ENCODE data around the gene HOOK2. TPM values are rescaled to one million over a fixed set of nuclear protein-coding genes. Genes with fewer than 3 reads are reported as not detected.

HOOK2 gene
- total and polyA plus RNA-seq, 2 of the 13 experiments (the other 11 are each of a cell fraction or from before 2014, with no cell fraction given), result 9.2 to 12.9 TPM

DNA sequence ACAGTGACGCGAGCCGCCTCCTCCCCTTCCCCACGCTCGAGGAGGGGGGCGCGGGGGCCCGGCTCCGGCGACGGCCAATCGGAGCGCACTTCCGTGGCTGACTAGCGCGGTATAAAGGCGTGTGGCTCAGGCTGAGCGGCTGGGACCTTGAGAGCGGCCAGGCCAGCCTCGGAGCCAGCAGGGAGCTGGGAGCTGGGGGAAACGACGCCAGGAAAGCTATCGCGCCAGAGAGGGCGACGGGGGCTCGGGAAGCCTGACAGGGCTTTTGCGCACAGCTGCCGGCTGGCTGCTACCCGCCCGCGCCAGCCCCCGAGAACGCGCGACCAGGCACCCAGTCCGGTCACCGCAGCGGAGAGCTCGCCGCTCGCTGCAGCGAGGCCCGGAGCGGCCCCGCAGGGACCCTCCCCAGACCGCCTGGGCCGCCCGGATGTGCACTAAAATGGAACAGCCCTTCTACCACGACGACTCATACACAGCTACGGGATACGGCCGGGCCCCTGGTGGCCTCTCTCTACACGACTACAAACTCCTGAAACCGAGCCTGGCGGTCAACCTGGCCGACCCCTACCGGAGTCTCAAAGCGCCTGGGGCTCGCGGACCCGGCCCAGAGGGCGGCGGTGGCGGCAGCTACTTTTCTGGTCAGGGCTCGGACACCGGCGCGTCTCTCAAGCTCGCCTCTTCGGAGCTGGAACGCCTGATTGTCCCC is 16.1 kb upstream of the HOOK2 start, which contains the start of gene JUNB (continued):
- TF ChIP-seq, protein P1, sequence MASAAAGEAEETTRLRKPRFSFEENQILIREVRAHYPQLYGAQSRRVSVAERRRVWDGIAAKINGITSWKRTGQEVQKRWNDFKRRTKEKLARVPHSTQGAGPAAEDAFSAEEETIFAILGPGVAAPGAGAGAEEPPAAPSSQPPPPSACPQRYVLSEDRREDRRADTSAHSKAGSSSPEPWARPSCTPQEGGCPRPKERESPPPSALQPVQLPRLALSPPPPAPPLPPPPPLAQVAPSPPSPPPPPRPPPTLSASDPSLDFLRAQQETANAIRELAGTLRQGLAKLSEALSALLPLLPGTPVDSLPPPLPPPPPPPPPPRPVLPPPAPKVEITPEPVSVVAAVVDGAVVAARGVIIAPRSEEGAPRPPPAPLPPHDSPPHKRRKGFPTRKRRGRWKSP (CRISPR knock-in tag; IDR thresholded peaks at IDR 0.05), result peak; percentile 87; the same call in 1 of the 2 replicates
- TF ChIP-seq, protein P2, sequence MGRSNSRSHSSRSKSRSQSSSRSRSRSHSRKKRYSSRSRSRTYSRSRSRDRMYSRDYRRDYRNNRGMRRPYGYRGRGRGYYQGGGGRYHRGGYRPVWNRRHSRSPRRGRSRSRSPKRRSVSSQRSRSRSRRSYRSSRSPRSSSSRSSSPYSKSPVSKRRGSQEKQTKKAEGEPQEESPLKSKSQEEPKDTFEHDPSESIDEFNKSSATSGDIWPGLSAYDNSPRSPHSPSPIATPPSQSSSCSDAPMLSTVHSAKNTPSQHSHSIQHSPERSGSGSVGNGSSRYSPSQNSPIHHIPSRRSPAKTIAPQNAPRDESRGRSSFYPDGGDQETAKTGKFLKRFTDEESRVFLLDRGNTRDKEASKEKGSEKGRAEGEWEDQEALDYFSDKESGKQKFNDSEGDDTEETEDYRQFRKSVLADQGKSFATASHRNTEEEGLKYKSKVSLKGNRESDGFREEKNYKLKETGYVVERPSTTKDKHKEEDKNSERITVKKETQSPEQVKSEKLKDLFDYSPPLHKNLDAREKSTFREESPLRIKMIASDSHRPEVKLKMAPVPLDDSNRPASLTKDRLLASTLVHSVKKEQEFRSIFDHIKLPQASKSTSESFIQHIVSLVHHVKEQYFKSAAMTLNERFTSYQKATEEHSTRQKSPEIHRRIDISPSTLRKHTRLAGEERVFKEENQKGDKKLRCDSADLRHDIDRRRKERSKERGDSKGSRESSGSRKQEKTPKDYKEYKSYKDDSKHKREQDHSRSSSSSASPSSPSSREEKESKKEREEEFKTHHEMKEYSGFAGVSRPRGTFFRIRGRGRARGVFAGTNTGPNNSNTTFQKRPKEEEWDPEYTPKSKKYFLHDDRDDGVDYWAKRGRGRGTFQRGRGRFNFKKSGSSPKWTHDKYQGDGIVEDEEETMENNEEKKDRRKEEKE (IDR thresholded peaks at IDR 0.05), result no peak
- no peak for TF ChIP-seq NFE2L1 (CRISPR knock-in tag; IDR thresholded peaks at IDR 0.05; ENCODE audit: borderline replicate concordance)
- TF ChIP-seq, protein P3, sequence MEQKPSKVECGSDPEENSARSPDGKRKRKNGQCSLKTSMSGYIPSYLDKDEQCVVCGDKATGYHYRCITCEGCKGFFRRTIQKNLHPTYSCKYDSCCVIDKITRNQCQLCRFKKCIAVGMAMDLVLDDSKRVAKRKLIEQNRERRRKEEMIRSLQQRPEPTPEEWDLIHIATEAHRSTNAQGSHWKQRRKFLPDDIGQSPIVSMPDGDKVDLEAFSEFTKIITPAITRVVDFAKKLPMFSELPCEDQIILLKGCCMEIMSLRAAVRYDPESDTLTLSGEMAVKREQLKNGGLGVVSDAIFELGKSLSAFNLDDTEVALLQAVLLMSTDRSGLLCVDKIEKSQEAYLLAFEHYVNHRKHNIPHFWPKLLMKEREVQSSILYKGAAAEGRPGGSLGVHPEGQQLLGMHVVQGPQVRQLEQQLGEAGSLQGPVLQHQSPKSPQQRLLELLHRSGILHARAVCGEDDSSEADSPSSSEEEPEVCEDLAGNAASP (CRISPR knock-in tag; IDR thresholded peaks at IDR 0.05; ENCODE audit: borderline replicate concordance), result peak; percentile 83
- TF ChIP-seq ELF3 (CRISPR knock-in tag; IDR thresholded peaks at IDR 0.05), result peak; percentile 86
- TF ChIP-seq, protein P4, sequence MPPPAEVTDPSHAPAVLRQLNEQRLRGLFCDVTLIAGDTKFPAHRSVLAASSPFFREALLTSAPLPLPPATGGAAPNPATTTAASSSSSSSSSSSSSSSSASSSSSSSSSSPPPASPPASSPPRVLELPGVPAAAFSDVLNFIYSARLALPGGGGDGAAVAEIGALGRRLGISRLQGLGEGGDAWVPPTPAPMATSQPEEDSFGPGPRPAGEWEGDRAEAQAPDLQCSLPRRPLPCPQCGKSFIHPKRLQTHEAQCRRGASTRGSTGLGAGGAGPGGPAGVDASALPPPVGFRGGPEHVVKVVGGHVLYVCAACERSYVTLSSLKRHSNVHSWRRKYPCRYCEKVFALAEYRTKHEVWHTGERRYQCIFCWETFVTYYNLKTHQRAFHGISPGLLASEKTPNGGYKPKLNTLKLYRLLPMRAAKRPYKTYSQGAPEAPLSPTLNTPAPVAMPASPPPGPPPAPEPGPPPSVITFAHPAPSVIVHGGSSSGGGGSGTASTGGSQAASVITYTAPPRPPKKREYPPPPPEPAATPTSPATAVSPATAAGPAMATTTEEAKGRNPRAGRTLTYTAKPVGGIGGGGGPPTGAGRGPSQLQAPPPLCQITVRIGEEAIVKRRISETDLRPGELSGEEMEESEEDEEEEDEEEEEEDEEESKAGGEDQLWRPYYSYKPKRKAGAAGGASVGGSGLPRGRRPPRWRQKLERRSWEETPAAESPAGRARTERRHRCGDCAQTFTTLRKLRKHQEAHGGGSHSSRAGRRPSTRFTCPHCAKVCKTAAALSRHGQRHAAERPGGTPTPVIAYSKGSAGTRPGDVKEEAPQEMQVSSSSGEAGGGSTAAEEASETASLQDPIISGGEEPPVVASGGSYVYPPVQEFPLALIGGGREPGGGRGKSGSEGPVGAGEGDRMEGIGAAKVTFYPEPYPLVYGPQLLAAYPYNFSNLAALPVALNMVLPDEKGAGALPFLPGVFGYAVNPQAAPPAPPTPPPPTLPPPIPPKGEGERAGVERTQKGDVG (CRISPR knock-in tag; IDR thresholded peaks at IDR 0.05; ENCODE audit: borderline replicate concordance), result no peak
- TF ChIP-seq YY1 (IDR thresholded peaks at IDR 0.05; ENCODE audit: insufficient read depth, insufficient replicate concordance, low read depth, low read length), result peak; percentile 48
- TF ChIP-seq, protein P5, sequence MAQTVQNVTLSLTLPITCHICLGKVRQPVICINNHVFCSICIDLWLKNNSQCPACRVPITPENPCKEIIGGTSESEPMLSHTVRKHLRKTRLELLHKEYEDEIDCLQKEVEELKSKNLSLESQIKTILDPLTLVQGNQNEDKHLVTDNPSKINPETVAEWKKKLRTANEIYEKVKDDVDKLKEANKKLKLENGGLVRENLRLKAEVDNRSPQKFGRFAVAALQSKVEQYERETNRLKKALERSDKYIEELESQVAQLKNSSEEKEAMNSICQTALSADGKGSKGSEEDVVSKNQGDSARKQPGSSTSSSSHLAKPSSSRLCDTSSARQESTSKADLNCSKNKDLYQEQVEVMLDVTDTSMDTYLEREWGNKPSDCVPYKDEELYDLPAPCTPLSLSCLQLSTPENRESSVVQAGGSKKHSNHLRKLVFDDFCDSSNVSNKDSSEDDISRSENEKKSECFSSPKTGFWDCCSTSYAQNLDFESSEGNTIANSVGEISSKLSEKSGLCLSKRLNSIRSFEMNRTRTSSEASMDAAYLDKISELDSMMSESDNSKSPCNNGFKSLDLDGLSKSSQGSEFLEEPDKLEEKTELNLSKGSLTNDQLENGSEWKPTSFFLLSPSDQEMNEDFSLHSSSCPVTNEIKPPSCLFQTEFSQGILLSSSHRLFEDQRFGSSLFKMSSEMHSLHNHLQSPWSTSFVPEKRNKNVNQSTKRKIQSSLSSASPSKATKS (CRISPR knock-in tag; IDR thresholded peaks at IDR 0.05), result no peak
- TF ChIP-seq XBP1 (CRISPR knock-in tag; IDR thresholded peaks at IDR 0.05), result no peak
- TF ChIP-seq, protein P6, sequence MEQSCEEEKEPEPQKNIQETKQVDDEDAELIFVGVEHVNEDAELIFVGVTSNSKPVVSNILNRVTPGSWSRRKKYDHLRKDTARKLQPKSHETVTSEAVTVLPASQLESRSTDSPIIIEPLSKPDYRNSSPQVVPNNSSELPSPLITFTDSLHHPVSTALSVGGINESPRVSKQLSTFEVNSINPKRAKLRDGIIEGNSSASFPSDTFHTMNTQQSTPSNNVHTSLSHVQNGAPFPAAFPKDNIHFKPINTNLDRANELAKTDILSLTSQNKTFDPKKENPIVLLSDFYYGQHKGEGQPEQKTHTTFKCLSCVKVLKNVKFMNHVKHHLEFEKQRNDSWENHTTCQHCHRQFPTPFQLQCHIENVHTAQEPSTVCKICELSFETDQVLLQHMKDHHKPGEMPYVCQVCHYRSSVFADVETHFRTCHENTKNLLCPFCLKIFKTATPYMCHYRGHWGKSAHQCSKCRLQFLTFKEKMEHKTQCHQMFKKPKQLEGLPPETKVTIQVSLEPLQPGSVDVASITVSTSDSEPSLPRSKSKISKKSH (CRISPR knock-in tag; IDR thresholded peaks at IDR 0.05; ENCODE audit: borderline replicate concordance), result peak; percentile 89
- peak; percentile 36; the same call in 1 of the 2 replicates for TF ChIP-seq NR2C2 (CRISPR knock-in tag; IDR thresholded peaks at IDR 0.05; ENCODE audit: borderline replicate concordance)
- TF ChIP-seq, protein P7, sequence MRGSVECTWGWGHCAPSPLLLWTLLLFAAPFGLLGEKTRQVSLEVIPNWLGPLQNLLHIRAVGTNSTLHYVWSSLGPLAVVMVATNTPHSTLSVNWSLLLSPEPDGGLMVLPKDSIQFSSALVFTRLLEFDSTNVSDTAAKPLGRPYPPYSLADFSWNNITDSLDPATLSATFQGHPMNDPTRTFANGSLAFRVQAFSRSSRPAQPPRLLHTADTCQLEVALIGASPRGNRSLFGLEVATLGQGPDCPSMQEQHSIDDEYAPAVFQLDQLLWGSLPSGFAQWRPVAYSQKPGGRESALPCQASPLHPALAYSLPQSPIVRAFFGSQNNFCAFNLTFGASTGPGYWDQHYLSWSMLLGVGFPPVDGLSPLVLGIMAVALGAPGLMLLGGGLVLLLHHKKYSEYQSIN (CRISPR knock-in tag; IDR thresholded peaks at IDR 0.05; ENCODE audit: borderline replicate concordance), result no peak; the same call in 1 of the 2 replicates

Data from HepG2 (cell line).